A549 (cell line): ENCODE data around the gene CLIP2.

ENCODE experiments used
- CBX2 ChIP-seq: fragments of 200-600 bp; sonication (generic); IDR thresholded peaks from 2 replicates; pipeline ENCODE4 v1.6.1; 2016; ENCODE audit warnings: low read depth, mild to moderate bottlenecking, borderline replicate concordance
- CEBPB ChIP-seq, 2 experiments: fragments of >200 bp in 1 of 2; sonication (Bioruptor Twin) in 1 of 2; formaldehyde crosslinking in 1 of 2; IDR thresholded peaks; 2 replicates each; pipeline ENCODE4 v1.6.1; 2012 to 2016
- MYC ChIP-seq: IDR thresholded peaks from 2 replicates; pipeline ENCODE4 v1.6.1; 2012; ENCODE audit warnings: mild to moderate bottlenecking, inconsistent platforms, low read length, improper control_type of control experiment, borderline replicate concordance
- POLR2A ChIP-seq: IDR thresholded peaks from 2 replicates; pipeline ENCODE4 v1.6.1; 2012; ENCODE audit warnings: mild to moderate bottlenecking, low read length
- TF ChIP-seq, protein P1 (sequence below): fragments of >200 bp; sonication (Bioruptor Twin); formaldehyde crosslinking; IDR thresholded peaks from 3 replicates; pipeline ENCODE4 v1.5.1; 2016
- TF ChIP-seq, protein P2 (sequence below): fragments of 200-600 bp; sonication (generic); IDR thresholded peaks from 2 replicates; pipeline ENCODE4 v1.6.1; 2016; ENCODE audit warnings: antibody characterized with exemption, mild to moderate bottlenecking, moderate library complexity
- TF ChIP-seq, protein P3 (sequence below): IDR thresholded peaks from 2 replicates; pipeline ENCODE4 v1.6.1; 2012
- TF ChIP-seq, protein P4 (sequence below): fragments of 250-450 bp; sonication (Bioruptor Pico); IDR thresholded peaks from 2 replicates; pipeline ENCODE4 v1.5.0; 2020; ENCODE audit warnings: low read depth, mild to moderate bottlenecking, moderate library complexity

DNA sequence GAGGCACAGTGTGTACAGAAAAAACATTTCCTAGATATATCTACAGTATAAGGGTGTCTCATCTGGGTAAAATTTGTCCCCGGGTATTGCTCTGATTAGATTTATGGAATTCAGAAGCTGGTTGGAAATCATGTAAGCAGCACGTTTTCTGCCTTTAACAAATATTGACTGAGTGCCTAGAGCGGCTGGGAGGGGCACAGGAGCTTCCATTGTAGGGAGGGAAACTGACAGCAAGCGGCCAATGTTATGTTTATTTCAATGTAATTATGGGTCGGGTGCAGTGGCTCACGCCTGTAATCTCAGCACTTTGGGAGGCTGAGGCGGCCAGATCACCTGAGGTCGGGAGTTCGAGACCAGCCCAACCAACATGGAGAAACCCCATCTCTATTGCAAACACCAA is 30.6 kb upstream of the CLIP2 start:
- TF ChIP-seq, protein P1, sequence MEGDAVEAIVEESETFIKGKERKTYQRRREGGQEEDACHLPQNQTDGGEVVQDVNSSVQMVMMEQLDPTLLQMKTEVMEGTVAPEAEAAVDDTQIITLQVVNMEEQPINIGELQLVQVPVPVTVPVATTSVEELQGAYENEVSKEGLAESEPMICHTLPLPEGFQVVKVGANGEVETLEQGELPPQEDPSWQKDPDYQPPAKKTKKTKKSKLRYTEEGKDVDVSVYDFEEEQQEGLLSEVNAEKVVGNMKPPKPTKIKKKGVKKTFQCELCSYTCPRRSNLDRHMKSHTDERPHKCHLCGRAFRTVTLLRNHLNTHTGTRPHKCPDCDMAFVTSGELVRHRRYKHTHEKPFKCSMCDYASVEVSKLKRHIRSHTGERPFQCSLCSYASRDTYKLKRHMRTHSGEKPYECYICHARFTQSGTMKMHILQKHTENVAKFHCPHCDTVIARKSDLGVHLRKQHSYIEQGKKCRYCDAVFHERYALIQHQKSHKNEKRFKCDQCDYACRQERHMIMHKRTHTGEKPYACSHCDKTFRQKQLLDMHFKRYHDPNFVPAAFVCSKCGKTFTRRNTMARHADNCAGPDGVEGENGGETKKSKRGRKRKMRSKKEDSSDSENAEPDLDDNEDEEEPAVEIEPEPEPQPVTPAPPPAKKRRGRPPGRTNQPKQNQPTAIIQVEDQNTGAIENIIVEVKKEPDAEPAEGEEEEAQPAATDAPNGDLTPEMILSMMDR: no peak
- TF ChIP-seq, protein P2, sequence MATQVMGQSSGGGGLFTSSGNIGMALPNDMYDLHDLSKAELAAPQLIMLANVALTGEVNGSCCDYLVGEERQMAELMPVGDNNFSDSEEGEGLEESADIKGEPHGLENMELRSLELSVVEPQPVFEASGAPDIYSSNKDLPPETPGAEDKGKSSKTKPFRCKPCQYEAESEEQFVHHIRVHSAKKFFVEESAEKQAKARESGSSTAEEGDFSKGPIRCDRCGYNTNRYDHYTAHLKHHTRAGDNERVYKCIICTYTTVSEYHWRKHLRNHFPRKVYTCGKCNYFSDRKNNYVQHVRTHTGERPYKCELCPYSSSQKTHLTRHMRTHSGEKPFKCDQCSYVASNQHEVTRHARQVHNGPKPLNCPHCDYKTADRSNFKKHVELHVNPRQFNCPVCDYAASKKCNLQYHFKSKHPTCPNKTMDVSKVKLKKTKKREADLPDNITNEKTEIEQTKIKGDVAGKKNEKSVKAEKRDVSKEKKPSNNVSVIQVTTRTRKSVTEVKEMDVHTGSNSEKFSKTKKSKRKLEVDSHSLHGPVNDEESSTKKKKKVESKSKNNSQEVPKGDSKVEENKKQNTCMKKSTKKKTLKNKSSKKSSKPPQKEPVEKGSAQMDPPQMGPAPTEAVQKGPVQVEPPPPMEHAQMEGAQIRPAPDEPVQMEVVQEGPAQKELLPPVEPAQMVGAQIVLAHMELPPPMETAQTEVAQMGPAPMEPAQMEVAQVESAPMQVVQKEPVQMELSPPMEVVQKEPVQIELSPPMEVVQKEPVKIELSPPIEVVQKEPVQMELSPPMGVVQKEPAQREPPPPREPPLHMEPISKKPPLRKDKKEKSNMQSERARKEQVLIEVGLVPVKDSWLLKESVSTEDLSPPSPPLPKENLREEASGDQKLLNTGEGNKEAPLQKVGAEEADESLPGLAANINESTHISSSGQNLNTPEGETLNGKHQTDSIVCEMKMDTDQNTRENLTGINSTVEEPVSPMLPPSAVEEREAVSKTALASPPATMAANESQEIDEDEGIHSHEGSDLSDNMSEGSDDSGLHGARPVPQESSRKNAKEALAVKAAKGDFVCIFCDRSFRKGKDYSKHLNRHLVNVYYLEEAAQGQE: no peak
- TF ChIP-seq, protein P3, sequence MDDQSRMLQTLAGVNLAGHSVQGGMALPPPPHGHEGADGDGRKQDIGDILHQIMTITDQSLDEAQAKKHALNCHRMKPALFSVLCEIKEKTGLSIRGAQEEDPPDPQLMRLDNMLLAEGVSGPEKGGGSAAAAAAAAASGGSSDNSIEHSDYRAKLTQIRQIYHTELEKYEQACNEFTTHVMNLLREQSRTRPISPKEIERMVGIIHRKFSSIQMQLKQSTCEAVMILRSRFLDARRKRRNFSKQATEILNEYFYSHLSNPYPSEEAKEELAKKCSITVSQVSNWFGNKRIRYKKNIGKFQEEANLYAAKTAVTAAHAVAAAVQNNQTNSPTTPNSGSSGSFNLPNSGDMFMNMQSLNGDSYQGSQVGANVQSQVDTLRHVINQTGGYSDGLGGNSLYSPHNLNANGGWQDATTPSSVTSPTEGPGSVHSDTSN: no peak
- no peak for TF ChIP-seq CBX2
- no peak for TF ChIP-seq POLR2A
- TF ChIP-seq MYC: no peak
- TF ChIP-seq, protein P4, sequence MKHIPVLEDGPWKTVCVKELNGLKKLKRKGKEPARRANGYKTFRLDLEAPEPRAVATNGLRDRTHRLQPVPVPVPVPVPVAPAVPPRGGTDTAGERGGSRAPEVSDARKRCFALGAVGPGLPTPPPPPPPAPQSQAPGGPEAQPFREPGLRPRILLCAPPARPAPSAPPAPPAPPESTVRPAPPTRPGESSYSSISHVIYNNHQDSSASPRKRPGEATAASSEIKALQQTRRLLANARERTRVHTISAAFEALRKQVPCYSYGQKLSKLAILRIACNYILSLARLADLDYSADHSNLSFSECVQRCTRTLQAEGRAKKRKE (CRISPR knock-in tag): no peak
- no peak for TF ChIP-seq CEBPB (IDR thresholded peaks at IDR 0.05)
